Right ventricle myocardium inferior (tissue), 1 donor: ENCODE results near the gene ELFN1. TPM values are rescaled to one million over a fixed set of nuclear protein-coding genes. Genes with fewer than 3 reads are reported as not detected.
"Not testable (repeated sequence)": the region's sequence is repeated elsewhere in the genome, so short reads cannot be mapped to it uniquely, and the experiment has no call there.

Experiments
- ATAC-seq: fragments of 200-7000 bp; cut with Tn5 transposase; one replicate; pipeline ENCODE4 v1.9.1; 2020; ENCODE audit warnings: mild to moderate bottlenecking, moderate library complexity
- DNase-seq: peaks from one replicate; pipeline ENCODE4 v3.0.0; 2021; ENCODE audit errors: missing footprints
- intact Hi-C: fragments of 100-400 bp; cut with DNase I; formaldehyde crosslinking; loops from one replicate; pipeline ENCODE4 v1.11.0; 2022
- total RNA-seq: library from RNA; stranded (reverse); fragmentation: NEBNext Ultra II Directional; extraction: Animal tissue kit (Norgen Biotek cat#: 25700); gene quantifications from one replicate; pipeline ENCODE4 v1.2.1, GENCODE V29; 2021
- donor health status: DM: no; HTN: yes; CAD: no; lungs with severe emphysema.

Gene ELFN1
- total RNA-seq, 1 donor from 2014 or later, result 10.7 TPM

- ATAC-seq, result no peak
- intact Hi-C loops, result no loop called here
- DNase-seq, result no peak
These were observed 44.7 kb downstream of the ELFN1 start for GRCh38 chr7:1714583-1715330.

GRCh38 chr7:1715331-1715625 is 45.2 kb downstream of the ELFN1 start:
- no peak for ATAC-seq
- intact Hi-C loops, result no loop called here
- no peak for DNase-seq

GRCh38 chr7:1715671-1716074 is 45.6 kb downstream of the ELFN1 start:
- intact Hi-C loops, result no loop called here
- ATAC-seq (no peak), DNase-seq (no peak)

GRCh38 chr7:1716263-1717094 is 46.4 kb downstream of the ELFN1 start:
- DNase-seq, result no peak
- ATAC-seq, result no peak
- intact Hi-C loops, result no loop called here

GRCh38 chr7:1717095-1717483 is 47.0 kb downstream of the ELFN1 start:
- DNase-seq (no peak), ATAC-seq (no peak)
- intact Hi-C loops, result no loop called here

GRCh38 chr7:1717903-1718676 is 48.0 kb downstream of the ELFN1 start:
- ATAC-seq (no peak), DNase-seq (no peak)
- intact Hi-C loops, result no loop called here

- DNase-seq, ATAC-seq, intact Hi-C loops: not testable (repeated sequence)
These were observed 48.8 kb downstream of the ELFN1 start for GRCh38 chr7:1718850-1719249.

GRCh38 chr7:1719256-1719655 is 49.2 kb downstream of the ELFN1 start:
- ATAC-seq, DNase-seq, intact Hi-C loops: not testable (repeated sequence)

- peak; percentile 61 for ATAC-seq
- intact Hi-C loops, result loop anchor here (2.0 to 5.0 kb wide), 2 partner anchors 37 to 47 kb away; no protein-coding TSS in a partner anchor
- DNase-seq, result no peak
These were observed 49.8 kb downstream of the ELFN1 start for GRCh38 chr7:1719913-1720312.

GRCh38 chr7:1720326-1720725 is 50.2 kb downstream of the ELFN1 start:
- no peak for DNase-seq
- no peak for ATAC-seq
- intact Hi-C loops, result loop anchor here (2.0 to 5.0 kb wide), 2 partner anchors 37 to 48 kb away; no protein-coding TSS in a partner anchor

GRCh38 chr7:1721047-1721690 is 51.1 kb downstream of the ELFN1 start:
- intact Hi-C loops, result loop anchor here (2.0 to 5.0 kb wide), 2 partner anchors 36 to 48 kb away; no protein-coding TSS in a partner anchor
- no peak for DNase-seq
- no peak for ATAC-seq

- DNase-seq, result no peak
These were observed 53.2 kb downstream of the ELFN1 start for GRCh38 chr7:1723254-1723653.

GRCh38 chr7:1724118-1724910 is 54.2 kb downstream of the ELFN1 start:
- intact Hi-C loops, result loop anchor here (5.0 kb wide), 1 partner anchor 33 kb away; no protein-coding TSS in a partner anchor
- ATAC-seq, result no peak
- DNase-seq, result peak; percentile 57

More at GRCh38 chr7:1723254-1723653, 53.2 kb downstream of the ELFN1 start:
- intact Hi-C loops, result loop anchor here (5.0 kb wide), 1 partner anchor 34 kb away; no protein-coding TSS in a partner anchor
- no peak for ATAC-seq

GRCh38 chr7:1725199-1725690 is 55.2 kb downstream of the ELFN1 start:
- DNase-seq (peak; percentile 85), ATAC-seq (peak; percentile 89)
- intact Hi-C loops, result loop anchor here (1.0 kb wide), 1 partner anchor 33 kb away; no protein-coding TSS in a partner anchor

- ATAC-seq, result peak; percentile 73
- DNase-seq, result peak; percentile 67
- intact Hi-C loops, result loop anchor here (1.0 kb wide), 1 partner anchor 34 kb away; no protein-coding TSS in a partner anchor
These were observed 55.9 kb downstream of the ELFN1 start for GRCh38 chr7:1725766-1726630.

- intact Hi-C loops, result no loop called here
- DNase-seq (no peak), ATAC-seq (no peak)
These were observed 57.0 kb downstream of the ELFN1 start for GRCh38 chr7:1727079-1727478.
